Prostate gland (tissue), 2 donors: Measurements from ENCODE around the gene UGT1A6. TPM values are rescaled to one million over a fixed set of nuclear protein-coding genes. Genes with fewer than 3 reads are reported as not detected.

Source experiments
- DNase-seq: peaks from one replicate; pipeline ENCODE4 v3.0.0-alpha.2; 2019; ENCODE audit warnings: low spot score
- H3K27ac ChIP-seq, 2 donors: fragments of 200-600 bp; sonication (generic); 2 replicates each; pipeline ENCODE4 v1.5.1; 2017 to 2019
- H3K27me3 ChIP-seq: fragments of 200-600 bp; sonication (generic); replicated peaks from 2 replicates; pipeline ENCODE4 v1.5.1; 2019; ENCODE audit not compliant: insufficient read depth
- H3K36me3 ChIP-seq, 2 donors: fragments of 200-600 bp; sonication (generic); 1 replicate in 1 of 2; 2 replicates in 1 of 2; pipeline versions ENCODE4 v1.5.1 to v1.8.1; 2017 to 2019
- H3K4me1 ChIP-seq: fragments of 200-600 bp; sonication (generic); replicated peaks from 2 replicates; pipeline ENCODE4 v1.5.1; 2019
- H3K4me3 ChIP-seq, 2 donors: fragments of 200-600 bp; sonication (generic); 2 replicates each; pipeline ENCODE4 v1.5.1; 2017 to 2019
- H3K9me3 ChIP-seq: fragments of 200-600 bp; sonication (generic); 2 replicates; pipeline ENCODE4 v1.5.1; 2017
- POLR2A ChIP-seq: fragments of 450-650 bp; IDR thresholded peaks from one replicate; pipeline ENCODE4 v1.6.1; 2016; ENCODE audit warnings: antibody characterized with exemption, mild to moderate bottlenecking
- POLR2AphosphoS5 ChIP-seq: sonication (generic); formaldehyde crosslinking; IDR thresholded peaks from one replicate; pipeline ENCODE4 v1.6.1; 2017; ENCODE audit warnings: antibody characterized with exemption
- WGBS: methylation state at CpG from one replicate; pipeline ENCODE4 v1.1.5; 2018; 5-methylcytosine and 5-hydroxymethylcytosine counted together
- intact Hi-C: fragments of 100-400 bp; cut with DNase I; formaldehyde crosslinking; loops from one replicate; pipeline ENCODE4 v1.14.2; 2022
- total RNA-seq, 2 donors: library from RNA; depleted of rRNA; stranded (reverse); fragments of >200 nt; gene quantifications; one replicate each; pipeline ENCODE4 v1.1.0, GENCODE V29; 2016
- TF ChIP-seq, protein P1 (sequence below), 4 experiments: fragments of 200-600 bp in 2 of 4; fragments of 450-650 bp in 2 of 4; sonication (generic) in 2 of 4; IDR thresholded peaks; 1 replicate in 3 of 4; 2 replicates in 1 of 4; pipeline ENCODE4 v1.5.1; 2016 to 2019; ENCODE audit warnings: antibody characterized with exemption in 4 of 4, mild to moderate bottlenecking in 2 of 4, moderate library complexity in 2 of 4

Gene UGT1A6
- total RNA-seq, 2 donors from 2014 or later = 0.85 to 6.6 TPM

DNA sequence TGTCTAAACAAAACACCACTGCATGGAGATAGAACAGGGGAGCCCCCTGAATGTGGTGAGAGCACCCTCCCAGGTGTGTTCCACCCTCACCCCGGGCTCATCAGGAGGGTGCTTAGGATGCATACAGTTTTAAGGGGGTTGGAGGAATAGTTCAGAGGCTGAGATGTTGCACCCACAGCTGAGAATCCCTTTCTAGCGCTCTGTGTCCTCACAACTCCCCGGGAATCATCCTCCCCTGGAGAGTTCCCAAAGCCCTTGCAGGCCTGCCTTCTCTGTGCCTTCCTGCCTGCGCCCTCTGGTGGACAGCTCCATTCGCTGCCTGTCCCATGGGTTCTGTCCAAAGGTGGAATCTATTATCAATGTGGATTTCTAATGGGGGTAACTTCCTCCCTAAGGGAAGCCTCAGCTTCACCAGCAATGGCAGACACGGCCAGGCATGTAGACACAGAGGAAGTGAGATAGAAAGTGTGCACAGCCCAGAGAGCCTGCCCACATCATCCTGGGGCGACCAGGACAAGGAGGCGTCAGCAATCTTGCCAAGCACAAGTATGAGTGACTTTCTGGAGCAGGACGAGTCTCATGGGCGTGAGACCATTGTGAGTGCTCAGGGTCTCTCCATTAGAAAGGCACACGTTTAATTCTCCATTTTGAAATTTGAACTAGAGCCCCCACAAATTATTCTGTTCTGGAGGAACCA is 18.8 kb downstream of the UGT1A6 start:
- no peaks in the 10 kb centered on the region for H3K27me3 ChIP-seq
- DNase-seq = peak; percentile 85
- H3K9me3 ChIP-seq = no peaks in the 10 kb centered on the region
- H3K4me3 ChIP-seq = no peak overlapping the region
- TF ChIP-seq POLR2A (no peak), POLR2AphosphoS5 (peak; percentile 70)
- TF ChIP-seq, protein P1, sequence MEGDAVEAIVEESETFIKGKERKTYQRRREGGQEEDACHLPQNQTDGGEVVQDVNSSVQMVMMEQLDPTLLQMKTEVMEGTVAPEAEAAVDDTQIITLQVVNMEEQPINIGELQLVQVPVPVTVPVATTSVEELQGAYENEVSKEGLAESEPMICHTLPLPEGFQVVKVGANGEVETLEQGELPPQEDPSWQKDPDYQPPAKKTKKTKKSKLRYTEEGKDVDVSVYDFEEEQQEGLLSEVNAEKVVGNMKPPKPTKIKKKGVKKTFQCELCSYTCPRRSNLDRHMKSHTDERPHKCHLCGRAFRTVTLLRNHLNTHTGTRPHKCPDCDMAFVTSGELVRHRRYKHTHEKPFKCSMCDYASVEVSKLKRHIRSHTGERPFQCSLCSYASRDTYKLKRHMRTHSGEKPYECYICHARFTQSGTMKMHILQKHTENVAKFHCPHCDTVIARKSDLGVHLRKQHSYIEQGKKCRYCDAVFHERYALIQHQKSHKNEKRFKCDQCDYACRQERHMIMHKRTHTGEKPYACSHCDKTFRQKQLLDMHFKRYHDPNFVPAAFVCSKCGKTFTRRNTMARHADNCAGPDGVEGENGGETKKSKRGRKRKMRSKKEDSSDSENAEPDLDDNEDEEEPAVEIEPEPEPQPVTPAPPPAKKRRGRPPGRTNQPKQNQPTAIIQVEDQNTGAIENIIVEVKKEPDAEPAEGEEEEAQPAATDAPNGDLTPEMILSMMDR (IDR thresholded peaks at IDR 0.05) = peak; percentile 86 to 90 (median 88)
- intact Hi-C loops = no loop called here
- 37% methylated on average over 11 of the region's 11 CpGs for WGBS
- no peaks in the 10 kb centered on the region for H3K36me3 ChIP-seq
- no peaks in the 10 kb centered on the region for H3K4me1 ChIP-seq
- H3K27ac ChIP-seq = no peak overlapping the region

DNA sequence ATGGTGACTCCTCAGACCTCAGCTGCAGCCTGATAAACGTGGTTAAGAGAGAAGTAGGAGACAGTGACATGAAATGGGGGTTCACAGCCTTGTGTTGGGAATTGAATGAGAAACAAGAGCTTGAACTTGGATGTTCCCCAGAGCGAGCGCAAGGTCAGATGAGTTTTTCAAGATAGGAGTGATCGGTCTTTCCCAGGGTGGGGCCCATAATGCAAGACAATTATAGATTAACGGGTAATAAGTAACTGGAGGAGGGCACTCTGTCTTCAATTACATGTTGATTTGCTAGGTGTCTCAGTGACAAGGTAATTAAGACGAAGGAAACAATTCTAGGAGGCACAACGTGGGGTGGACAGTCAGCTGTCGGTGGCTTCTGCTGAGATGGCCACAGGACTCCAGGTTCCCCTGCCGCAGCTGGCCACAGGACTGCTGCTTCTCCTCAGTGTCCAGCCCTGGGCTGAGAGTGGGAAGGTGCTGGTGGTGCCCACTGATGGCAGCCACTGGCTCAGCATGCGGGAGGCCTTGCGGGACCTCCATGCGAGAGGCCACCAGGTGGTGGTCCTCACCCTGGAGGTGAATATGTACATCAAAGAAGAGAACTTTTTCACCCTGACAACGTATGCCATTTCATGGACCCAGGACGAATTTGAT is 20.0 kb downstream of the UGT1A6 start, which contains the start of gene UGT1A5:
Gene UGT1A5 (plus strand): TSS at position 297 of the 651 bp plus-strand sequence. CDS start 85 bp downstream, at position 382.
- no peaks in the 10 kb centered on the region for H3K36me3 ChIP-seq
- intact Hi-C loops = no loop called here
- no peak within 1 kb of the TSS for H3K4me3 ChIP-seq
- H3K27ac ChIP-seq = no peak within 1 kb of the TSS
- DNase-seq = no peak
- TF ChIP-seq POLR2AphosphoS5 = no peak
- TF ChIP-seq, protein P1 (IDR thresholded peaks at IDR 0.05) = no peak
- WGBS = 87% methylated on average over 14 of the region's 14 CpGs
- no peaks in the 10 kb centered on the region for H3K9me3 ChIP-seq
- H3K27me3 ChIP-seq = no peaks in the 10 kb centered on the region
- H3K4me1 ChIP-seq = no peaks in the 10 kb centered on the region

DNA sequence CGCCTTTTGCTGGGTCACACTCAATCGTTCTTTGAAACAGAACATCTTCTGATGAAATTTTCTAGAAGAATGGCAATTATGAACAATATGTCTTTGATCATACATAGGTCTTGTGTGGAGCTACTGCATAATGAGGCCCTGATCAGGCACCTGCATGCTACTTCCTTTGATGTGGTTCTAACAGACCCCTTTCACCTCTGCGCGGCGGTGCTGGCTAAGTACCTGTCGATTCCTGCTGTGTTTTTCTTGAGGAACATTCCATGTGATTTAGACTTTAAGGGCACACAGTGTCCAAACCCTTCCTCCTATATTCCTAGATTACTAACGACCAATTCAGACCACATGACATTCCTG is 20.5 kb downstream of the UGT1A6 start:
- no peak for DNase-seq
- 72% methylated on average over 7 of the region's 7 CpGs for WGBS
- no peaks in the 10 kb centered on the region for H3K36me3 ChIP-seq
- H3K27me3 ChIP-seq = no peaks in the 10 kb centered on the region
- H3K4me1 ChIP-seq = no peaks in the 10 kb centered on the region
- H3K4me3 ChIP-seq = no peak overlapping the region
- intact Hi-C loops = no loop called here
- no peaks in the 10 kb centered on the region for H3K9me3 ChIP-seq
- TF ChIP-seq, protein P1 (IDR thresholded peaks at IDR 0.05) = no peak
- TF ChIP-seq POLR2A (no peak), POLR2AphosphoS5 (no peak)
- H3K27ac ChIP-seq = no peak overlapping the region

DNA sequence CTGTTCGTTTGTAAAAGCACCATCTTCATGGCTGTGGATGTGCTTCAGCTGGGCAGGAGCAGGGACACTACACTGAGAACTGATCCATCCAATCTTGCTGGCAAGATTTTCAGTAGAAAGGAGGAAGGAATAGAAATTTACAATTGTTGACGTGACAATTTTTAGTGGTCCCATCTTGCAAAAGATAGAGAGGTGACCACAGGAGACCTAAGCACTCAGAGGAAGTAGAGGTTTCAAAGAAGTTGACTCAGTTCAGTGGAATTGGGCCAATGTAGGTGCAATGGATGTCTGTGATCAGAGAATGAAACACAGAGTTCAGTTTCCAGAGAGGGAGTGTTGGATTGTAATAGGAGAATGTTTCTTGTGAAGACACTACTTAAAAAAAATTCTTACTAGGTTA is 21.4 kb downstream of the UGT1A6 start:
- intact Hi-C loops = no loop called here
- 74% methylated on average over 2 of the region's 2 CpGs for WGBS
- no peak for DNase-seq
- Histone ChIP-seq H3K36me3 (no peaks in the 10 kb centered on the region), H3K27me3 (no peaks in the 10 kb centered on the region), H3K9me3 (no peaks in the 10 kb centered on the region), H3K4me3 (no peak overlapping the region), H3K4me1 (no peaks in the 10 kb centered on the region), H3K27ac (no peak overlapping the region)
- TF ChIP-seq POLR2AphosphoS5 (no peak), POLR2A (no peak)
- TF ChIP-seq, protein P1 (IDR thresholded peaks at IDR 0.05) = no peak

DNA sequence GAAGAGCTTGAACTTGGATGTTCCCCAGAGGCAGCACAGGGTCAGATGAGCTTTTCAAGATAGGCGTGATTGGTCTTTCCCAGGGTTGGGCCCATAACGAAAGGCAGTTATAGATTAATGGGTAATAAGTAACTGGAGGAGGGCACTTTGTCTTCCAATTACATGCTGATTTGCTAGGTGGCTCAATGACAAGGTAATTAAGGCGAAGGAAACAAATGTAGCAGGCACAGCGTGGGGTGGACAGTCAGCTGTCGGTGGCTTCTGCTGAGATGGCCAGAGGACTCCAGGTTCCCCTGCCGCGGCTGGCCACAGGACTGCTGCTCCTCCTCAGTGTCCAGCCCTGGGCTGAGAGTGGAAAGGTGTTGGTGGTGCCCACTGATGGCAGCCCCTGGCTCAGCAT is 25.9 kb downstream of the UGT1A6 start, which contains the start of gene UGT1A4:
Gene UGT1A4 (plus strand): TSS at position 185 of the 400 bp plus-strand sequence. CDS start 85 bp downstream, at position 270.
- no peak within 1 kb of the TSS for H3K4me3 ChIP-seq
- 81% methylated on average over 7 of the region's 7 CpGs for WGBS
- H3K27me3 ChIP-seq = no peaks in the 10 kb centered on the region
- no peak for DNase-seq
- intact Hi-C loops = no loop called here
- TF ChIP-seq, protein P1 (IDR thresholded peaks at IDR 0.05) = no peak
- TF ChIP-seq POLR2AphosphoS5 (no peak), POLR2A (no peak)
- no peaks in the 10 kb centered on the region for H3K36me3 ChIP-seq
- H3K4me1 ChIP-seq = no peaks in the 10 kb centered on the region
- H3K27ac ChIP-seq = no peak within 1 kb of the TSS
- no peaks in the 10 kb centered on the region for H3K9me3 ChIP-seq
